GM18909 (cell line): ENCODE measurements around the gene ERC1.
"Not testable (repeated sequence)": the region's sequence is repeated elsewhere in the genome, so short reads cannot be mapped to it uniquely, and the experiment has no call there.

Experiments used
- ATAC-seq: cut with Tn5 transposase; IDR thresholded peaks from one replicate; pipeline ENCODE4 v1.9.1; 2021; ENCODE audit warnings: mild to moderate bottlenecking; ENCODE audit not compliant: unreplicated experiment, poor library complexity

Gene ERC1

DNA sequence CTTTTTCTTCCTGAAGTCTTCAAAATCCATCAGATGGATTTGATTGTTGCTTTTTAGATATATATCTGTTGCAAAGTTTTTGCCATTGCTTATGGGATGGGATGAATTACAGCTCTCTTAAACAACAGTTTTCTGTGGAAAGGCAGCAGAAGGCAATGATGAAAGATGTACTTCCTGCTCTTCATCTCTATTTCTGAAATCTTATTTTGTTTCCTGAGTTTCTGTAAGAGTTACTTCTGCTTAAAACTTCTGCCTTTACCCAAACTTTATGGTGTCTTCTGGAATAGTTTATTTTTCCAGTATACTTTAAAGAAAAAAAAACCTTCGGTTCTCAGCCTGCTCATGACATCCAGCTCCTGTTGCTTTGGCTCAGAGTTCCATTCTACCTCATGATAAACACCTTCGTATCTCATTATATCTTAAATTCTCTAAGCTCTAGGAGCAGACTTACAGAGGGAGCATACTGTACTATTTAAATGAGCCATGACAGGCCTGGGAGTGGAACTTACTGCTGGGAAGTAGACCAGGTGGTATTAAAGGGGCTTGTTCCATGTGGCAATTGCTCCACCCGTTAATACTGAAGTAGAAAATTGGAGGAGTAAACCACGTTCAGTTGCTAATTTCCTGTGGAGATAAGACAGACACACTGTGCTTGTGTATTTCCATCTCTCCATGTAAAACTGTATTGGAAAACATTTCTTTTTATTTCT, 314.9 kb downstream of the ERC1 start:
- ATAC-seq, result no peak

GRCh38 chr12:1306817-1307216, 315.8 kb downstream of the ERC1 start:
- ATAC-seq, result no peak

GRCh38 chr12:1307796-1308195, 316.8 kb downstream of the ERC1 start:
- no peak for ATAC-seq

DNA sequence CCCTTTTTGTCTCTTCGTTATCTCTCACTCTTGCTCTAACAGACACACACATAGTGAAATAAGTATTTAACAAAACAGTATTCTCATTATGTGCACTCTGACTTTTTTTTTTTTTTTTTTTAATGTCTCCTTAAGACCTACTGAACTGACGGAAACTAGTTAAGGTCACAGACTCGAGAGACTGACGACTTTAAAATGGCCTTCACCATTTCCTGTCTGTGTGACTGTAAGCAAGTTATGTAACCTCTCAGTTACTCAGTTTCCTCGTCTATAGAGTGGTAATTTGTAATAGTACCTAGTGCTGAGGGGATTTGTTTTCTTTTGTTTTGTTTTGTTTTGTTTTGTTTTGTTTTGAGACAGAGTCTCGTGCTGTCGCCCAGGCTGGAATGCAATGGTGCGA, 318.6 kb downstream of the ERC1 start:
- ATAC-seq, result no peak

GRCh38 chr12:1310653-1311052, 319.6 kb downstream of the ERC1 start:
- no peak for ATAC-seq

DNA sequence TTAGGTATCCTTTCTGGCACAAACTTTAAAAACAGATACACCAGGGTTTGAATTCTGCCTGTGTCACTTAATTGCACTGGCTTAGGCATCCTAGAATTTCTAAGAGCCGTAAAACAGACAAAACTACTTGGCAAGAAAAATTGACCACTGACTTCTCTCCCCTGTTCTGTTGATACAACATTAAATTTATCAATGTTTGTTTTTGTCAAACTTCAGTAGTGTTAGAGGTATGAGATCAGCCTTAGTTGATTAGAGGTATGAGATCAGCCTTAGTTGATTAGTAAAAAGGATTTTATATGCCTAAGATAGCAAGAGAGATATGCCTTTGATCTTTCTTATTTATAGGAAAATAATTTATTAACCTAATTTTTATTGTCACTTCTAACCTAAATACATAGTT, 320.1 kb downstream of the ERC1 start:
- no peak for ATAC-seq

DNA sequence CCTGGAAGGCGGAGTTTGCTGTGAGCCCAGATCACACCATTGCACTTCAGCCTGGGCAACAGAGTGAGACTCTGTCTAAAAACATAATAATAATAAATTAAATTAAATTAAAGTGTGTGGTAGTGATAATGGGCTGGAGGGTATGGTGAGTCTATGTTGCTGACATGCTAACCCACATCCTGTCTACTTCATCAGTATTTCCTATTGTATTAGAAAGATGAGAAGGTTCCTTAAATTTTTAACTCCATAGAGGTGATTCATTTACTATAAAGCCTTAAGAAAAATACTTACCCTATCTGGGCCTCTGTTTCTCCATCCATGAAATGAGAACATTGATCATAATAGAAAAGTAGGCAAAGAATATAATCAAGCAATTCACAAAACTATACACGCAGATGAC, 322.9 kb downstream of the ERC1 start:
- ATAC-seq, result no peak

GRCh38 chr12:1314523-1314922, 323.5 kb downstream of the ERC1 start:
- ATAC-seq, result no peak

DNA sequence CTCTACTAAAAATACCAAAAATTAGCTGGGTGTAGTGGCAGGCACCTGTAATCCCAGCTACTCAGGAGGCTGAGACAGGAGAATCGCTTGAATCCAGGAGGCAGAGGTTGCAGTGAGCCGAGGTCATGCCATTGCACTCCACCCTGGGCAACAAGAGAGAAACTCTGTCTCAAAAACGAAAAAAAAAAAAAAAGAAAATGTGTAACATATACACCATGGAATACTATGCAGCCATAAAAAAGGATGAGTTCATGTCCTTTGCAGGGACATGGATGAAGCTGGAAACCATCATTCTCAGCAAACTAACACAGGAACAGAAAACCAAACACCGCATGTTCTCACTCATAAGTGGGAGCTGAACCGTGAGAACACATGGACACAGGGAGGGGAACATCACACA, 326.0 kb downstream of the ERC1 start:
- ATAC-seq, result not testable (repeated sequence)

DNA sequence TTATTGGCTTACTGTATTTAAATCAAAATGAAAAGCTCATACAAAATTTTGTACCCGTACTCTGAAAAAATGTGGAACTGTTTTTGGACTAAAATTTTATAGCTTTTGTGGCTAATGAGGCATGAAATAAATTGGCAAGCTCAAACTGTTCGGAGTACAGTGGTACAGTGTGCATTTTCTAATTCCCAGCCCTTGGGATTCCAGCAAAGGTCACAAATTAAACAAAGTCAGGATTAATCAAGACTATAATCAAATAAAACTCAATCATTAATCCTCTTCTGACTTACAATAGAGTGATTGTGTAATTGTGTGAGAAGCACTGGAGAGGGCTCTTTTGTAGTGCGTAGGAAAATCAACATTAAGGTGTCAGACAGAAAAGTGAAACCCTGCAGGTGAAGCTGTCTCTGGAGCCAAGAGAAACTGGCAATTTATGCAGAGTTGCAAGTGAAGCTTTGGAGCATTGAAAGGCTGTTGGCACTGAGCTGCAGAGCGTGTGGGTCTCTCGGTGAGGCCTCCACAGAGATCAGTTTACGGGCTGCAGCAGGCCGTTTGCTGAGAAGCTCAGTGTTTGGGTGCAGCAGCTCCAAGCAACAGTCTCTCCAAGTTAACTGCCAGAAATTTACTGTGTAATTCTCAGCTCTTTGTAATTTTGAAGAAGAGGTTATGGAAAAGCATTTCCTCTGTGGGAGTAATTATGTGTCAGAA, 327.5 kb downstream of the ERC1 start:
- no peak for ATAC-seq

GRCh38 chr12:1319212-1319611, 328.2 kb downstream of the ERC1 start:
- no peak for ATAC-seq

- no peak for ATAC-seq
Measured at GRCh38 chr12:1320021-1320420, 329.0 kb downstream of the ERC1 start.

DNA sequence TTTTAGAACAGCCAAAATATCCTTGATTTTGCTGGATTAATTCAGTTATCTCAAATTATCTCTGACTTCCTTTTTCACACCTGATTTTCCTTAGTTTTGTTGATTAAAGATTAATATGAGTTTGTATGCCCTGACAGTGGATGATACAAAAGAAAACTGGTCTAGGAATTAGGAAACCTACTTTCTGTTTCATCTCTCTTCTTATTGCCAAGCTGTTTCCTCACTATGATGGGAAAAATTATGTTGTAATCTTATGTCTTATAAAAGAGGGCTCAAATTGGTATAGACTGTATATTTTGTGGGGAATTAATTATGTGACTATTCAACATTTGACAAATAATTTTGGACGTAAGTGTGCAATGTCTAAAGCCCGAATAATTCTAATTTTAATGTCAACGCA, 331.8 kb downstream of the ERC1 start:
- no peak for ATAC-seq

GRCh38 chr12:1324099-1324498, 333.1 kb downstream of the ERC1 start:
- no peak for ATAC-seq

DNA sequence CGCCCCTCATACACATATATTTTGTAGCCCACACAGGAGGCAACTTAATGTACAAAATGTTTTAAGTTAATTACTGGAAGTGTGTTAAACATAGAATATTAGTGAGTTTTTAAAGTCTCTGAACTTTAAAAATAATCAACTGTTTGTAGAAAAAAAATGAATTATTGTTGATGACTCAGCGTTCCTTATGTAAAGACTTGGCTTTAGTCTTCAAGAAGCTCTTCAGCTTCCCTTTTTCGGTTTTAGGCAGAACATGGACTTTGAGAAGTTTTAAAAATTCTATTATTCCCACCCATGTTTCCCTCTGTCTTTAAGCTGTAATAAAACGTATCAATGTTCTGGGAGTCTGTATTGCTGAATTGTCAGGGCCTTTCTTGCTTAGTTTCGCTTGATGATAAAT, 333.9 kb downstream of the ERC1 start:
- no peak for ATAC-seq

DNA sequence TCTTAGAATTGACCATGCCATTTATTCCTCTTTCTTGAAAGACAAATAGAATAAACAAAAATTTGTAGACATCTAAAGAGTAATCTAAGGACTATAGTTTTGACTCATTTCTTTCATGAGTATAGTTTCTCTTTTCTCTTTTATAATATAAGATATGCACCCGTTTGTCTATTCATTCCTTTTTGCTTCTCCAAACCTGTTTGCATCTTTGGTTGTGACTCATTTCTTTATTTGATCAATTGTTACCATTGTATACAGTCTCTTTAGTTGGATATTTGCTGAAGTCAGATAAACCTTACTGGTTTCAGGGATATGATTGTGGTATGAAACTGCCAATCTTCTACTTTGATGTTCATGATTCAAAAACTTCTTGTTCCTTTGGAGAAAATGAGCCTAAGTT, 334.6 kb downstream of the ERC1 start:
- ATAC-seq, result no peak

DNA sequence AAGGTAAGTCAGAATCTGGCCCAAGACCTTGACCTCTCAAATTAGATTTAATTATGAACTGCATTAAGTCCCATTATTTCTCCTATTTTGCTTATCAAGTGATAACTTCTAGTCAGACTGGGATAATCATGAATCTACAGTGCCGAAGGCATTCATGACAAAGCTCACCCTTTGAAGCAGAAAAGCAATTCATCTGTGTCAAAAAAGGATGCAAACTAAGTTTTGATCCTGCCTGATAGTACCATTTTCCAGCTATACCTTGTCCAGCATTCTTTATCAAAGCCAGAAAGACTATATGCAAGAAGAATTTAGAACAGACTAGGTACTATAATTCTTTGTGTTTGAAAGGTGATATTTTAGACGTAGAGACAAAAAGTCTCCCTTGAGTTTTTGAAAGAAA, 335.2 kb downstream of the ERC1 start:
- no peak for ATAC-seq

DNA sequence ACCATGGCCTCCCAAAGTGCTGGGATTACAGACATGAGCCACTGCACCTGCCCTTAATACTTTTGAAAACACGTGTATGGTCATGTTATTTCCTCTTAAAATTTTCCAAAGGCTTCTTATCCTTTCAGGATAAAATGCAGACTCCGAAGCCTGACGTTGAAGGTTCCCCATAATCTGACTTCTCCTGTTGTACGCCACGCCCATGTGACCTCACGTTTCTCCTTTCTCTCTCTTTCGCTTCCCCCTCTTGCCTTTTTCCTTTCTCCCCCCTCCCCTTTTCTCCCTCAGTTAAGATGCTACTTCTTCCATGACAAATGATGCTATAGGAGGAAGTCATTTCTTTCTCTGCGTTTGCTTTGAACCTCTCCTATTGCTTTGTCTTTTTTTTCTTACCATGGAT, 337.4 kb downstream of the ERC1 start:
- no peak for ATAC-seq

GRCh38 chr12:1329784-1330476, 338.9 kb downstream of the ERC1 start:
- ATAC-seq, result no peak

GRCh38 chr12:1330477-1330827, 339.4 kb downstream of the ERC1 start:
- no peak for ATAC-seq

DNA sequence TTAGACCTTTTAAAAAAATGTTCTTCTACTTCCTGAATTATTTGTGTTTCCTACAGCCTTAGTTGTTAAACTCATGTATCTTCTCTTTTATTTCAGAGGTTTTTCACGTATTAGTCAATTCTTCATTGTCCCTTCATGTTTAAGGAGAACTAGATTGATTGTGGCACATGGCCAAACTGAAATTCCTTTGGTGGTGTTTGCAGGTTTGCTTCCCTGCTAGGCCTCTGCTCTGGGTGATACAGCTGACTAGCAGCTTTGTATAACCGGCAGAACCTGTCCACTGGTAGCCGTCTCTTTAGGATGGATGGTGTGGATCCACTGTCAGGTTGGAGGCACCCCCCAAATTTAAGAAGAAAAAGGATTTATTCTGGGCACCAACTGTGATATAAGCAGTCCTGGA, 341.3 kb downstream of the ERC1 start:
- no peak for ATAC-seq
